GM19452 (cell line): Measurements from ENCODE around the gene SFTPD.

Experiments
- ATAC-seq: cut with Tn5 transposase; IDR thresholded peaks from one replicate; pipeline ENCODE4 v1.9.1; 2021; ENCODE audit not compliant: unreplicated experiment

The SFTPD gene

GRCh38 chr10:79946271-79947082 is 2.4 kb downstream of the SFTPD start:
- ATAC-seq, result no peak

DNA sequence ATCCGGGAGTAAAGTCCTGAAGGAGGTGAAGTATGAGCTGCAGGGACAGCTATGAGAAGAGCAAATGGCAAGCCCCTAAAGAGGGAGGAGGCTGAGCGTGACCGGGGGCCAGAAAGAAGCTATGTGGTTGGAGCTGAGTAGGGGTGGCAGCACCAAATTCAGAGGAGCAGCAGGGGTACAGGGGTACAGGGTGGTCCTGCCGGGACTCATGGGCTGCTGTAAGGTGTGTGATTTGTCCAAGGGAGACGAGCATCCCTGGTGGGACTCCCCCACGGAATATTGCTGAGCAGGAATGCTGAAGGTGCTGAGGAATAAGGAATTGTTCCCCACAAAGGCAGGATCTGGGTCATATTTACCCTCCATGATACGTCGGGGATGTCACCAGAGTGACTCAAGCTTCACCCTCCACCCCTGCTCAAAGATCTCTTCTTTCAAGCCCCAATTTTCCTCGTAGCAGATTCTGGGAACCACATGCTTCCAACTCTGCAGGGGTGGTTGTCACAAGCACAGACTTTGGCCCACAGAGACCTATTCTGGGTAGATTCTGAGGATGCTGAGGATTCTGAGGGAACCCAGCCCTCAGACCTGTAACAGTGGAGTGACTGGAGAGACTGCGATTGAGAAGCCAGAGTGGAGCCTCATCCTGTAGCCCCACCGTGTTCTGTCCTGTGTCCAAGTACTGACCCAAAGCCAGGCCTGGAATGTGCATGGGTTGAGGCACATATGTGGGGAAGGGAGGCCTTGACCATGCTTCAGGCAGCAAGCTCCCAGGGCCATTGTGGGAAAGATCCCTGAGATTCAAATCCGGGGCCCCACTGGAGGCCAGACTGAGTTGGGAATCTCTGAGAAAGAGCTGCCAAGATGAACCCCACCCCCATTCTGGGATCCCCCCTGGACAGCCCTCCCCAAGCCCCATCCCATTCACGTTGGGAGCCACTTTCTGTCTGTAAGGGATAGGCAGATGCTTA is 4.2 kb downstream of the SFTPD start:
- ATAC-seq, result no peak

- ATAC-seq, result no peak
Measured at GRCh38 chr10:79943871-79944270, 5.0 kb downstream of the SFTPD start.

DNA sequence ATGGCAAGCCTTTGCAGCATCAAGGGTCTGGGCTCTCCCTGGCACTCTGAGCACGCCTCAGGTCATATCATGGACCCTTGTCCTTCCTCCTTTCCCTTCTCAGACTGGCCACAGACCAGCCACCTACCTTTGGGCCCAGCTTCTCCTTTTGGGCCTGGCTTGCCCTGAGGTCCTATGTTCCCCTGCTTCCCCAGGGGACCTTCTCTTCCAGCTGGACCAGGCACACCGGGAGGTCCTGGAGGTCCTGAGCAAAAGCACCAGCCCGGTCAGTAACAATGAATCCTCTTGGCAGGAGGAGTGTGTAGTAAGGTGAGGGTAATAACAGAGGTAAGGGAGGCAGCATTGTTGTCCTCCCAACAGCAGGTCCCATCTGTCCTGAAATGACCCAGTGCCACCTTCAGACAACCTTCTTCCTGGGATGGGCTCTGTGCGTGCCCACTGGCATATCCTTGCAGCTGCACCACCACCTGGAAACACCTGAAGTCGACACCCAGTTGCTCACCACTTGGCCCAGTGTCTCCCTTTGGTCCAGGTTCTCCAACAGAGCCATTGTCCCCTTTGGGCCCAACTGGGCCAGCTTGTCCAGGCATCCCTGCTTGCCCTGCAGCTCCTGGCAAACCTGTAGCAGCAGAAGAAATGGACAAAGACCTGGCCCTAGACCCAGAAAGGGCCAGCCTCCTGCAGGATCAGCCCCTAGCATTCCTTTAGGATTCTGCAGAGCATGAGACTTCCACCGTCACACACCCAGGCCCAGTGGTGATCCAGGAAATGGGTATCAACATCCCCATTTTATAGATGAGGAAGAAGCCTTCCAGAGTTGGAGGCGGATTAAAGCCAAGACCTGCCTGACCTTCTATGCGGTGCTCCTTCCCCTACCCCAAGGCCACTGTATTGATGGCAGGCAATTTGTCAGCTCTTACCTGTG is 6.4 kb downstream of the SFTPD start:
- ATAC-seq, result no peak

- ATAC-seq, result no peak
Measured at GRCh38 chr10:79941585-79942210, 7.2 kb downstream of the SFTPD start.

DNA sequence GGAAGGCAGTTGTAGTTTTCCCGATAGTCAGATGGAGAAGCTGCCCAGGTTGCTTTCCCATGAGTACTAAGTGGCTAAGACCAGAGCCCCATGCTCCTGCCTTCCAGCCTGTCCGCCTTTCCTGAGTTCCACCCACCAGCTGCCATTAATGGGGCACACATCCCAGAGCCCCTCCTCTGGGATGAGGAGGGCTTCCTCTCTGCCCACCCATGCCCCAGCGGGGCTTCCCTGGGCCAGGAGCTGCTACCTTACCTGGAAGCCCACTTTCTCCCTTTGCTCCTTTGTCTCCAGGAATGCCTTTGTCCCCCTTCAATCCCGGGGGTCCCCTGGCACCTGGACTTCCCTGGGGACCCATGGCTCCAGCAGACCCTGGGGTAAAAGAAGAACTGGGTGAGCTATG is 7.8 kb downstream of the SFTPD start:
- ATAC-seq, result no peak

GRCh38 chr10:79940431-79940830 is 8.5 kb downstream of the SFTPD start:
- ATAC-seq, result no peak

GRCh38 chr10:79939969-79940368 is 8.9 kb downstream of the SFTPD start:
- ATAC-seq, result no peak

DNA sequence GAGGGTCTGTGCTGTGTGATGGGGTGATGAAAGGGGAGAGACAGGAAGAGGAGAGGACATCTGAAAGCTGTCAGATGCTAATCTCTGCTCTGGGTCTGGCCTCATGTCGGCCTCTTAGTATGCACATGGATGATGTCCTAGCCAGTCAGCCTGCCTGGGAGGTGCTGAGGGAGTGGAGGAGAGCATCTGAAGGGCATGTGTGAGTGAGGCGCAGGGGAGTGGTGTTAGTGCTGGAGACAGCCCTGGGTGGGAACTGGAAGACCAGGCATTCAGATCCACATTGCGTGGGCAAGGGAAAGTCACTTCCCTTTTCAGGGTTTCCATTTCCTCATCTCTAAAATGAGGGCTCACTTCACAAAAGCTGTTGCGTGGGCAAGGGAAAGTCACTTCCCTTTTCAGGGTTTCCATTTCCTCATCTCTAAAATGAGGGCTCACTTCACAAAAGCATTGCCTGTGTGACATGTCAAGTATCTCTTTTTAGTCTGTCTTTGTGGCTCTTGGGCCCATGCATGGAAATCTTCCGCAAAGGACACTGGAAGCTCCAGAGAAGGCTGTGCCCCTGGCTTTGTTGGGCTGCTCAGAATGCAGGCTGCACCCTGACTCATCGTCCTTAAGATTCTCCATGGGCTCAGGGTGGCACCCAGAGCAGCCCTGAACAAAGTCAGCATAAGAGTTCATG is 10.0 kb downstream of the SFTPD start:
- peak; percentile 75 for ATAC-seq

DNA sequence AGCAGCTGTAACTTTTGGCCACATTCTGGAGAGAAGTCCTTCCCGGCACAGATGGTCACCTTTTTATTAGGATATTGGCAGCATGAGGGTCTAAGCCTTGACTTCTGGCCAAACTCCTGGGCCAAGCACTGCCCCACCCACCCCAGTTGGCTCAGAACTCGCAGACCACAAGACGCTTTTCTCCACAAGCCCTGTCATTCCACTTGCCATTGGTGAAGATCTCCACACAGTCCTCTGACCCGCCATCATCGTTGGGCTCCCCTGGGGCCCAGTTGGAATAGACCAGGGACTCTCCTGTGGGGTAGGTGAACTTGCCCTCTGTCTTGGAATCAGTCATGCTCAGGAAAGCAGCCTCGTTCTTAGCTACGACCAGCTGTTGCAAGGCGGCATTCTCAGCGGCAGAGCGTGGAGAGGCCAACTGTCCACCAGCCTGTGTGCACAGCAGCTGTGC is 11.2 kb downstream of the SFTPD start:
- no peak for ATAC-seq

DNA sequence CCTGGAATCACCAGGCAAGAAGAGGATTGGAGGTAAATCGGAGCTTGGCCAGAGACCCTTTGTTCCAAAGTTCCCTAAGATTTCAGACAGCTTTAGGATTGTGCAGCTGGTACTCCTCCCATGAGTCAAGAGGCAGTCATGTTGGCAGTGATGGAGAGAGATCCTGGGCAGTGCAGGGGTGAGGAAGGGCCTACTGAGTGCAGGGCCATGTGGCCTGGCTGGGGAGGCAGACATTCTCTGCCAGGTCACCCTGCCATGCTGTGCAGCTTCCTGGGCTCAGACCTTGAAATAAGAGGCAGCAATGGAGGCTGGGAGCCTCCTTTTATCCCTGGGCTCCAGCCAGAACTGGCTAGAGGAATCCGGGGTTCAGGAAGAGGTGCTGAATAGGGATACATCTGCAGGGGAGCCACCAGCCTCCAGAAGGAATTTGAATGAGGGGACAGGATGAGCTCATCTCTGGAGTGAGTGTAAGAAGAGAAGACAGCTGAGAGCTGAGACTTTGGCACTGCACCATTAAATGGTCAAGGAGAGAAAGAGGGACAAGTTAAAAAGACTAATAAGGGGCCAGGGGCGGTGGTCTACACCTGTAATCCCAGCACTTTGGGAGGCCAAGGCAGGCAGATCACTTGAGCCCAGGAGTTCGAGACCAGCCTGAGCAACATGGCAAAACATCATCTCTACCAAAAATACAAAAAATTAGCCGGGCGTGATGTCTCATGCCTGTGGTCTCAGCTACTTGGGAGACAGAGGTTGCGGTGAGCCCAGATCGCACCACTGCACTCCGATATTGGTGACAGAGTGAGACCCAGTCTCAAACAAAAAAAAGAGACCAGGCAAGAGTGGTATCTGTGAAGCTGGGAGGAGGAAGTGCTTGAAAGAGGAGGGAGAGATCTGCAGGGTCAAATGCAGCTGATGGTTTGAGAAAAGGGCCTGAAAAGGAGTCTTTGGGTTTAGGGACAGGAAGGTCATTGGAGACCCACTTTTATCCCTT is 12.0 kb downstream of the SFTPD start:
- ATAC-seq, result no peak

GRCh38 chr10:79933961-79934360 is 14.9 kb downstream of the SFTPD start:
- no peak for ATAC-seq

GRCh38 chr10:79932841-79933379 is 16.0 kb downstream of the SFTPD start:
- no peak for ATAC-seq

- ATAC-seq, result no peak
Measured at GRCh38 chr10:79932307-79932706, 16.6 kb downstream of the SFTPD start.

DNA sequence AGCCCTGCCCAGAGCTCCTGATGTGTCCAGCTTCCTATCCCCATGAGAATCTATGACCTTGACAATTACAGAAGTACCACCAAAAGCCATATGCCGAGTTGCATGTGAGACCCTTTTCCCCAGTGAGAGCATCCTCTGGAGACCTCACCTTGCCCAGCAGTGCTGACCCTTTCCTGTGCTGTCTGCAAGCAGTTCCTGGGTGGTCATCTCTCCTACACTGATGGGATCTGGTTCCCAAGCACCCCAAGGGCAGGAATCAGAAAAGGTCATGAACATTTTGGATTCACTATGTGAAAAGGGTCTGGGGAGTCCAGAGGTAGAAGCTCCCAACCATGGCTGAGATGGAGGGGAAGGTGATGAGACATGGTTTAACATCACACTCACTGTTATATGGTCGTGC is 18.2 kb downstream of the SFTPD start:
- no peak for ATAC-seq

- no peak for ATAC-seq
Measured at GRCh38 chr10:79930267-79930666, 18.6 kb downstream of the SFTPD start.

DNA sequence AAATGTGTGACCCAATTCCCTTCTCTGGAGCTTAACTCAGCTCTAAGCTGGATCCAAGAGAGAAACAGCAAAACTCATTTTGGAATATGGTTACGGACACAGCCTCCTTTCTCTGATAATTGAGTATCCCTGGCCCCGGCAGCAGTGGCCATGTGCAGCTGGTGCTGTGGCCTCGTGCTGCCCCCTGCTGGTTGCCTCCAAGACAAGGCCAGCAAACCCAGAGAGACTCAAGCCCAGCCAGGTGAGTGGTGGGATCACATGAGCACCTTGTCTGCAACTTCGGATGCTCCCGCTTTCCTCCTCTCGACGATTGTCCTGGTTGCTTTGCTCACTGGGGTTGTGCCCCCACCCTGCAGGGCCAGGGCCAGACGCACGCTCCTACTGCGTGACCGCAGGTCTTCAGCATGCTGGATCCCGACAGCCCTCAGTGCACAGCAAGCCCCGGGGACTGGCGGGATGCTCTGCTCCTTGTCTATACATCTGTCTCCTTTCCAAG is 19.4 kb downstream of the SFTPD start:
- ATAC-seq, result peak; percentile 80

- ATAC-seq, result no peak
Measured at GRCh38 chr10:79928028-79928583, 20.8 kb downstream of the SFTPD start.
